Measurements from ENCODE around the gene PRSS57.

The PRSS57 gene

GRCh38 chr19:651991-652390 lies 43.3 kb downstream of the PRSS57 start:
- DNase-seq (ENCODE audit: low read depth) = no peak
- no peak overlapping the region for H3K4me3 ChIP-seq (ENCODE audit: low read length)
- no peak for TF ChIP-seq CTCF (IDR thresholded peaks at IDR 0.05; ENCODE audit: insufficient read depth, low read depth, low read length, missing control alignments)

GRCh38 chr19:651114-651818 lies 44.0 kb downstream of the PRSS57 start:
- no peak for DNase-seq (ENCODE audit: low read depth)
- TF ChIP-seq CTCF (IDR thresholded peaks at IDR 0.05; ENCODE audit: insufficient read depth, low read depth, low read length, missing control alignments) = no peak
- H3K4me3 ChIP-seq (ENCODE audit: low read length) = no peak overlapping the region

GRCh38 chr19:650121-650520 lies 45.1 kb downstream of the PRSS57 start:
- TF ChIP-seq CTCF (IDR thresholded peaks at IDR 0.05; ENCODE audit: insufficient read depth, low read depth, low read length, missing control alignments) = no peak
- no peak overlapping the region for H3K4me3 ChIP-seq (ENCODE audit: low read length)
- DNase-seq (ENCODE audit: low read depth) = no peak

- no peak for DNase-seq (ENCODE audit: low read depth)
- no peak overlapping the region for H3K4me3 ChIP-seq (ENCODE audit: low read length)
- TF ChIP-seq CTCF (IDR thresholded peaks at IDR 0.05; ENCODE audit: insufficient read depth, low read depth, low read length, missing control alignments) = no peak
These were observed 46.1 kb downstream of the PRSS57 start for GRCh38 chr19:648904-649801.

- DNase-seq (ENCODE audit: low read depth) = no peak
- no peak for TF ChIP-seq CTCF (IDR thresholded peaks at IDR 0.05; ENCODE audit: insufficient read depth, low read depth, low read length, missing control alignments)
- no peak overlapping the region for H3K4me3 ChIP-seq (ENCODE audit: low read length)
These were observed 46.9 kb downstream of the PRSS57 start for GRCh38 chr19:648305-648704.

GRCh38 chr19:647566-648284 lies 47.5 kb downstream of the PRSS57 start:
- H3K4me3 ChIP-seq (ENCODE audit: low read length) = no peak overlapping the region
- TF ChIP-seq CTCF (IDR thresholded peaks at IDR 0.05; ENCODE audit: insufficient read depth, low read depth, low read length, missing control alignments) = no peak
- DNase-seq (ENCODE audit: low read depth) = no peak

All from epithelial cell of esophagus (primary cell).